ENCODE measurements around the gene ADGRD2.

GRCh38 chr9:124470306-124470705 is 20.1 kb downstream of the ADGRD2 start:
- no peak for TF ChIP-seq CTCF (IDR thresholded peaks at IDR 0.05)
- TF ChIP-seq POLR2A (IDR thresholded peaks at IDR 0.05), result no peak
